Muscle of leg (tissue), 16 donors: ENCODE results near the gene KRTAP10-10. TPM values are rescaled to one million over a fixed set of nuclear protein-coding genes. Genes with fewer than 3 reads are reported as not detected.
"Not testable (repeated sequence)": the region's sequence is repeated elsewhere in the genome, so short reads cannot be mapped to it uniquely, and the experiment has no call there.

ENCODE experiments used
- DNase-seq: peaks from one replicate; pipeline ENCODE4 v3.0.0; 2013
- H3K27ac ChIP-seq: one replicate; pipeline ENCODE4 v1.5.1; 2013; ENCODE audit warnings: mild to moderate bottlenecking, low read length, control low read depth
- H3K27me3 ChIP-seq: one replicate; pipeline ENCODE4 v1.6.1; 2013; ENCODE audit warnings: low read length; ENCODE audit not compliant: control insufficient read depth, insufficient read depth
- H3K36me3 ChIP-seq: one replicate; pipeline ENCODE4 v1.6.1; 2013; ENCODE audit warnings: low read length; ENCODE audit not compliant: control insufficient read depth, insufficient read depth
- H3K4me1 ChIP-seq: one replicate; pipeline ENCODE4 v1.6.1; 2013; ENCODE audit warnings: low read length; ENCODE audit not compliant: control insufficient read depth, insufficient read depth
- H3K4me3 ChIP-seq: one replicate; pipeline ENCODE4 v1.5.1; 2013; ENCODE audit warnings: low read length, control low read depth
- H3K9me3 ChIP-seq: replicated peaks from 2 replicates; pipeline ENCODE4 v1.6.1; 2013; ENCODE audit warnings: low read depth, low read length; ENCODE audit not compliant: control insufficient read depth
- WGBS: methylation state at CpG from one replicate; pipeline ENCODE4 v1.1.5; 2013; ENCODE audit warnings: missing lambda C conversion rate; ENCODE audit not compliant: insufficient coverage; 5-methylcytosine and 5-hydroxymethylcytosine counted together
- long read RNA-seq, 11 donors: transcript quantifications; one replicate each; lab custom pipeline, GENCODE V29; 2026
- polyA plus RNA-seq, 8 donors: library from polyadenylated mRNA; unstranded; fragments of 120-200 nt; gene quantifications; one replicate each; pipeline versions ENCODE4 v1.2.1 to v1.2.3, GENCODE V29; 2013; ENCODE audit warnings: inconsistent platforms in 1 of 8, low replicate concordance in 1 of 8; ENCODE audit not compliant: insufficient read length in 8 of 8, insufficient read depth in 1 of 8
- total RNA-seq: library from RNA; stranded (reverse); fragments of 120-200 nt; gene quantifications from one replicate; pipeline ENCODE4 v1.2.4, GENCODE V29; 2013

KRTAP10-10 gene
- total RNA-seq = not detected
- not detected for polyA plus RNA-seq
- long read RNA-seq, donor 1 = 0 reads
- long read RNA-seq, donor 2 = 0 reads
- long read RNA-seq, donor 3 = 0 reads
- long read RNA-seq, donor 4 = 0 reads
- long read RNA-seq, donor 5 = 0 reads
- long read RNA-seq, donor 6 = 0 reads
- long read RNA-seq, donor 7 = 0 reads
- long read RNA-seq, donor 8 = 0 reads
- long read RNA-seq, donor 9 = 0 reads
- long read RNA-seq, donor 10 = 0 reads
- long read RNA-seq, donor 11 = 0 reads

GRCh38 chr21:44637018-44637850 lies at the start of gene KRTAP10-10:
Gene KRTAP10-10, plus strand, starts transcription at chr21:44637356. Its CDS starts 62 bp downstream, at chr21:44637418.
- H3K9me3 ChIP-seq = peaks cover 2% of the 10 kb centered on the region
- WGBS = 61% methylated on average over 15 of the region's 21 CpGs
- H3K36me3 ChIP-seq = no peaks in the 10 kb centered on the region
- H3K27me3 ChIP-seq = no peaks in the 10 kb centered on the region
- H3K4me3 ChIP-seq = no peak within 1 kb of the TSS
- H3K4me1 ChIP-seq = peaks cover 2% of the 10 kb centered on the region
- no peak within 1 kb of the TSS for H3K27ac ChIP-seq
- no peak for DNase-seq

GRCh38 chr21:44589094-44589493 lies 48.1 kb upstream of the KRTAP10-10 start:
- peaks cover 16% of the 10 kb centered on the region for H3K4me1 ChIP-seq
- peaks cover 14% of the 10 kb centered on the region for H3K27me3 ChIP-seq
- H3K9me3 ChIP-seq = no peaks in the 10 kb centered on the region
- no peaks in the 10 kb centered on the region for H3K36me3 ChIP-seq
- WGBS = 100% methylated on average over 1 of the region's 2 CpGs
- no peak for DNase-seq
- H3K4me3 ChIP-seq = no peak overlapping the region
- no peak overlapping the region for H3K27ac ChIP-seq

GRCh38 chr21:44589586-44590305 lies 47.4 kb upstream of the KRTAP10-10 start:
- Histone ChIP-seq H3K9me3 (no peaks in the 10 kb centered on the region), H3K4me3 (no peak overlapping the region), H3K4me1 (peaks cover 16% of the 10 kb centered on the region), H3K36me3 (no peaks in the 10 kb centered on the region), H3K27me3 (peaks cover 14% of the 10 kb centered on the region), H3K27ac (no peak overlapping the region)
- DNase-seq = no peak
- WGBS = 74% methylated on average over 20 of the region's 24 CpGs

- Histone ChIP-seq H3K27ac (no peak overlapping the region), H3K4me3 (no peak overlapping the region), H3K27me3 (peaks cover 10% of the 10 kb centered on the region), H3K36me3 (no peaks in the 10 kb centered on the region), H3K9me3 (no peaks in the 10 kb centered on the region), H3K4me1 (peaks cover 16% of the 10 kb centered on the region)
- DNase-seq = no peak
- 100% methylated on average over 2 of the region's 10 CpGs for WGBS
Observed at GRCh38 chr21:44590311-44590721, 46.8 kb upstream of the KRTAP10-10 start.

GRCh38 chr21:44590897-44591800 lies 46.0 kb upstream of the KRTAP10-10 start:
- not testable (repeated sequence) for H3K27me3 ChIP-seq, DNase-seq

GRCh38 chr21:44591801-44592130 lies 45.4 kb upstream of the KRTAP10-10 start:
- H3K4me1 ChIP-seq = peaks cover 16% of the 10 kb centered on the region
- not testable (repeated sequence) for H3K27ac ChIP-seq, H3K27me3 ChIP-seq, DNase-seq, H3K4me3 ChIP-seq, H3K36me3 ChIP-seq, H3K9me3 ChIP-seq
- no CpG with 5 or more reads among the region's 4 CpGs for WGBS

More at GRCh38 chr21:44590897-44591800, 46.0 kb upstream of the KRTAP10-10 start:
- peaks cover 16% of the 10 kb centered on the region for H3K4me1 ChIP-seq
- H3K4me3 ChIP-seq, H3K36me3 ChIP-seq, H3K9me3 ChIP-seq, H3K27ac ChIP-seq: not testable (repeated sequence)
- 53% methylated on average over 13 of the region's 19 CpGs for WGBS

GRCh38 chr21:44592446-44593311 lies 44.5 kb upstream of the KRTAP10-10 start, which contains the start of gene KRTAP10-6:
Gene KRTAP10-6, minus strand, starts transcription at chr21:44592505. Its CDS starts 21 bp downstream, at chr21:44592484.
- WGBS = 49% methylated on average over 26 of the region's 33 CpGs
- Histone ChIP-seq H3K9me3 (no peaks in the 10 kb centered on the region), H3K36me3 (no peaks in the 10 kb centered on the region), H3K27ac (no peak within 1 kb of the TSS), H3K27me3 (no peaks in the 10 kb centered on the region), H3K4me3 (no peak within 1 kb of the TSS), H3K4me1 (peaks cover 16% of the 10 kb centered on the region)
- DNase-seq = no peak

GRCh38 chr21:44593598-44594405 lies 43.4 kb upstream of the KRTAP10-10 start:
- WGBS = 38% methylated on average over 16 of the region's 20 CpGs
- Histone ChIP-seq H3K27me3 (peaks cover 4% of the 10 kb centered on the region), H3K36me3 (no peaks in the 10 kb centered on the region), H3K9me3 (no peaks in the 10 kb centered on the region), H3K4me1 (peaks cover 16% of the 10 kb centered on the region), H3K4me3 (no peak overlapping the region), H3K27ac (no peak overlapping the region)
- DNase-seq = peak; percentile 22
